Measurements from ENCODE around the gene RPS6KA2. TPM values are rescaled to one million over a fixed set of nuclear protein-coding genes. Genes with fewer than 3 reads are reported as not detected.
"Not testable (repeated sequence)": the region's sequence is repeated elsewhere in the genome, so short reads cannot be mapped to it uniquely, and the experiment has no call there.

Gene RPS6KA2
- total RNA-seq, 2 experiments from 2014 or later: 9.3 to 10.9 TPM

- no peak overlapping the region for H3K27ac Mint-ChIP-seq
- CTCF ChIA-PET: interaction anchor here (1.0 to 4.0 kb wide), 9 partner anchors 8 to 69 kb away, joined by 3 to 27 read pairs (median 8); no protein-coding TSS in a partner anchor
- no peak overlapping the region for H3K4me3 Mint-ChIP-seq
- H3K9me3 Mint-ChIP-seq (ENCODE audit: low read depth): no peaks in the 10 kb centered on the region
- POLR2A ChIA-PET: no interaction called here
- ATAC-seq (no peak), DNase-seq (no peak)
- no peaks in the 10 kb centered on the region for H3K36me3 Mint-ChIP-seq (ENCODE audit: low read depth)
- H3K4me1 Mint-ChIP-seq: peaks cover 8% of the 10 kb centered on the region
- intact Hi-C loops (cut with DNase I, micrococcal nuclease): loop anchor here (5.0 to 10.0 kb wide), 2 partner anchors 102 to 1445 kb away; partner anchors contain the start of gene AFDN (in 1 of the 2)
- H3K27me3 Mint-ChIP-seq: no peaks in the 10 kb centered on the region
Measured at GRCh38 chr6:166379800-166380199, 247.3 kb downstream of the RPS6KA2 start.

GRCh38 chr6:166379103-166379586, 247.9 kb downstream of the RPS6KA2 start:
- no peak overlapping the region for H3K27ac Mint-ChIP-seq
- CTCF ChIA-PET: interaction anchor here (0.6 to 4.0 kb wide), 9 partner anchors 10 to 810 kb away, joined by 3 to 27 read pairs (median 3); no protein-coding TSS in a partner anchor
- intact Hi-C loops (cut with DNase I, micrococcal nuclease): no loop called here
- no peaks in the 10 kb centered on the region for H3K9me3 Mint-ChIP-seq (ENCODE audit: low read depth)
- POLR2A ChIA-PET: no interaction called here
- H3K27me3 Mint-ChIP-seq: no peaks in the 10 kb centered on the region
- DNase-seq (no peak), ATAC-seq (no peak)
- peaks cover 6% of the 10 kb centered on the region for H3K4me1 Mint-ChIP-seq
- H3K36me3 Mint-ChIP-seq (ENCODE audit: low read depth): no peaks in the 10 kb centered on the region
- no peak overlapping the region for H3K4me3 Mint-ChIP-seq

DNA sequence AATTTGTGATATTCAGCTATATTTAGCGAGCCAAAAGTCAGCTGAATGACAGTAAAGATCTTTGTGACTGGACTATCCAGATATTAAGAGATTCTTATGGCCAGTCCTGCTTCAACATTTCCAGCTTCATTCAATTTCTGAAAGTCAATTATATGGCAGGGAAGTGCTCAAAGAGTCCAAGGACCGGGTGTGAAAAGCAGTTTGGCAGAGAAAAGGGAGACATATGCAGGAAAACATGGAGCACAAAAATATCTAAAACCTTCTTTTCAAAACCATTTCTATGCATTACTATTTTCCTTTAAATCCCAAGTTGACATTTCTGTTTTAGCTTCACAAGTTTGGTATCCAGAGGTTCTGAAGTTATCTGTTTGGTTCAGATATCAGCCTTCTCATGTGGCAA, 249.3 kb downstream of the RPS6KA2 start:
- ATAC-seq: no peak
- no peak for DNase-seq
- Mint-ChIP-seq H3K9me3 (ENCODE audit: low read depth) (no peaks in the 10 kb centered on the region), H3K4me3 (no peak overlapping the region), H3K27ac (no peak overlapping the region), H3K4me1 (peaks cover 6% of the 10 kb centered on the region), H3K36me3 (ENCODE audit: low read depth) (no peaks in the 10 kb centered on the region), H3K27me3 (no peaks in the 10 kb centered on the region)
- intact Hi-C loops (cut with DNase I, micrococcal nuclease): no loop called here
- ChIA-PET POLR2A (no interaction called here), CTCF (interaction anchor here (1.0 to 2.4 kb wide), 4 partner anchors 10 to 102 kb away, joined by 3 to 7 read pairs (median 5); no protein-coding TSS in a partner anchor)

DNA sequence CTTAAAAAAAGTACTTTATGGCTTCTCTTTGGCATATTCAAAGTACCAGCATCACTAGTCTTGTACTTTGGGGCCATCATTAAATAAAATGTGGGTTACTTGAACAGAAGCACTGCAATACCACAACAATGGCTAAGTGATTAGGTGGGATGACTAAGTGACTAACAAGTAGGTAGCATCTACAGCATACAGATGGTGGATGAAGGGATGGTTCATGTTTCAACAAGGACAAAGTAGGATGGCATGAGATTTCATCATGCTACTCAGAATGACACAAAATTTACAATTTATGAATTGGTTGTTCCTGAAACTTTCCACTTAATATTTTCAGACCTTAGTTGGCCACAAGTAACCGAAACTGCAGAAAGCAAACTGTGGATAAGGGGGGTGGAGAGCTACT, 252.0 kb downstream of the RPS6KA2 start:
- POLR2A ChIA-PET: no interaction called here
- ATAC-seq (peak; percentile 44), DNase-seq (no peak)
- CTCF ChIA-PET: interaction anchor here (1.5 kb wide), 1 partner anchor 26 kb away, joined by 4 read pairs; no protein-coding TSS in a partner anchor
- H3K27ac Mint-ChIP-seq: no peak overlapping the region
- no peak overlapping the region for H3K4me3 Mint-ChIP-seq
- H3K9me3 Mint-ChIP-seq (ENCODE audit: low read depth): no peaks in the 10 kb centered on the region
- H3K27me3 Mint-ChIP-seq: no peaks in the 10 kb centered on the region
- no peaks in the 10 kb centered on the region for H3K36me3 Mint-ChIP-seq (ENCODE audit: low read depth)
- H3K4me1 Mint-ChIP-seq: peaks cover 4% of the 10 kb centered on the region
- intact Hi-C loops (cut with DNase I, micrococcal nuclease): no loop called here

- Mint-ChIP-seq H3K4me3 (no peak overlapping the region), H3K36me3 (ENCODE audit: low read depth) (peaks cover 7% of the 10 kb centered on the region), H3K27ac (no peak overlapping the region), H3K4me1 (peaks cover 4% of the 10 kb centered on the region), H3K27me3 (no peaks in the 10 kb centered on the region), H3K9me3 (ENCODE audit: low read depth) (no peaks in the 10 kb centered on the region)
- ChIA-PET CTCF (interaction anchor here (0.9 to 3.7 kb wide), 2 partner anchors 10 to 57 kb away, joined by 4 to 13 read pairs; no protein-coding TSS in a partner anchor), POLR2A (no interaction called here)
- DNase-seq (no peak), ATAC-seq (no peak)
- intact Hi-C loops (cut with DNase I, micrococcal nuclease): no loop called here
Measured at GRCh38 chr6:166370489-166370888, 256.6 kb downstream of the RPS6KA2 start.

GRCh38 chr6:166369782-166370181, 257.3 kb downstream of the RPS6KA2 start:
- H3K4me1 Mint-ChIP-seq: no peaks in the 10 kb centered on the region
- POLR2A ChIA-PET: no interaction called here
- H3K4me3 Mint-ChIP-seq: no peak overlapping the region
- ATAC-seq: no peak
- no peak overlapping the region for H3K27ac Mint-ChIP-seq
- H3K27me3 Mint-ChIP-seq: no peaks in the 10 kb centered on the region
- H3K36me3 Mint-ChIP-seq (ENCODE audit: low read depth): peaks cover 7% of the 10 kb centered on the region
- H3K9me3 Mint-ChIP-seq (ENCODE audit: low read depth): no peaks in the 10 kb centered on the region
- no peak for DNase-seq
- CTCF ChIA-PET: interaction anchor here (1.0 kb wide), 2 partner anchors 10 to 20 kb away, joined by 3 to 4 read pairs; no protein-coding TSS in a partner anchor
- intact Hi-C loops (cut with DNase I, micrococcal nuclease): no loop called here

- CTCF ChIA-PET: interaction anchor here (0.6 to 1.1 kb wide), 4 partner anchors 9 to 90 kb away, joined by 3 to 6 read pairs (median 4); no protein-coding TSS in a partner anchor
- POLR2A ChIA-PET: no interaction called here
- DNase-seq (no peak), ATAC-seq (no peak)
- no peaks in the 10 kb centered on the region for H3K27me3 Mint-ChIP-seq
- H3K4me3 Mint-ChIP-seq: no peak overlapping the region
- no peaks in the 10 kb centered on the region for H3K4me1 Mint-ChIP-seq
- no peaks in the 10 kb centered on the region for H3K9me3 Mint-ChIP-seq (ENCODE audit: low read depth)
- H3K36me3 Mint-ChIP-seq (ENCODE audit: low read depth): peaks cover 11% of the 10 kb centered on the region
- intact Hi-C loops (cut with DNase I, micrococcal nuclease): no loop called here
- H3K27ac Mint-ChIP-seq: no peak overlapping the region
Measured at GRCh38 chr6:166366921-166367320, 260.1 kb downstream of the RPS6KA2 start.

DNA sequence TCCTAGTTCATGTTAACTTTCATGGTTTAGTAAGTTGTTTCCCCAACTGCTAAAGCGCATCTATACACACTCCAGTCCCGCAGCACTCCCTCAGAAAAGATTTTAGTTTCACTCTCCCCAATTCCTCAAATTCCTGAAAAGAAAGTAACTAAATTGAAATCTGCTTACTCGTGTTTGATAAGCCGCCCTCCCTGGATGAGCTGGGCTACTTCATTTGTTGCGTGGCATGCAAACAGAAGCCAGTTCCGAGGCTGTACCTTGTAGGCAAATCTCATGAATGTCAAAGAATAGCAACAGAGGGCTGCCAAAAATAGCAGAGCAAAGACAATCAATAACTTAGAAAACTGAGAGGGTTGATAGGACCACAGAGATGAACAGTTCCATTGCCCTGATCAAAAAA, 261.2 kb downstream of the RPS6KA2 start:
- ATAC-seq (no peak), DNase-seq (no peak)
- CTCF ChIA-PET: interaction anchor here (1.1 kb wide), 1 partner anchor 89 kb away, joined by 3 read pairs; no protein-coding TSS in a partner anchor
- H3K9me3 Mint-ChIP-seq (ENCODE audit: low read depth): no peaks in the 10 kb centered on the region
- POLR2A ChIA-PET: no interaction called here
- intact Hi-C loops (cut with DNase I, micrococcal nuclease): no loop called here
- H3K36me3 Mint-ChIP-seq (ENCODE audit: low read depth): peaks cover 11% of the 10 kb centered on the region
- no peak overlapping the region for H3K27ac Mint-ChIP-seq
- H3K4me1 Mint-ChIP-seq: no peaks in the 10 kb centered on the region
- H3K27me3 Mint-ChIP-seq: no peaks in the 10 kb centered on the region
- H3K4me3 Mint-ChIP-seq: no peak overlapping the region

DNA sequence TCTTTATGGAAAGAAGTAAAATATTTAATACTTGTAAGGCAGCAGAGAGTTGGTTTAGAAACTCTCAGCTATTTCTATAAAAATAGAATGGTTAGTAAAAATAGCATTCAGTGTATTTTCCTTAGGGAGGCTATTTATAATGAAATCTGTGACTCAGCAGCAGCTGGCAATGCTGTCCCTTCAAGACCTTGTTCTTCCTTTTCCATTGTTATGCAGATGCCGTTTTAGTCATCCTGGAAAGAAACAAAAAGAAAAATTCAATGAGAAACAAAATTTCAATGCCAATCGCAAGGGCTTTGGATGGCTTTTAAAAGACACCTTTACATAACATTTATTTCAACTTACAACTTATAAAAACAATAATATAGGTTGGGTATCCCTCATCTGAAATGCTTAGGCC, 261.8 kb downstream of the RPS6KA2 start:
- no peaks in the 10 kb centered on the region for H3K27me3 Mint-ChIP-seq
- H3K27ac Mint-ChIP-seq: no peak overlapping the region
- ChIA-PET CTCF (interaction anchor here (0.8 to 1.5 kb wide), 2 partner anchors 8 to 35 kb away, joined by 3 read pairs; no protein-coding TSS in a partner anchor), POLR2A (no interaction called here)
- intact Hi-C loops (cut with DNase I, micrococcal nuclease): no loop called here
- H3K4me1 Mint-ChIP-seq: no peaks in the 10 kb centered on the region
- no peak overlapping the region for H3K4me3 Mint-ChIP-seq
- ATAC-seq: no peak
- no peak for DNase-seq
- H3K9me3 Mint-ChIP-seq (ENCODE audit: low read depth): no peaks in the 10 kb centered on the region
- H3K36me3 Mint-ChIP-seq (ENCODE audit: low read depth): peaks cover 11% of the 10 kb centered on the region

GRCh38 chr6:166364456-166364855, 262.6 kb downstream of the RPS6KA2 start:
- H3K4me1 Mint-ChIP-seq: no peaks in the 10 kb centered on the region
- intact Hi-C loops (cut with DNase I, micrococcal nuclease): loop anchor here in 1 of 2 experiments (5.0 kb wide), 1 partner anchor 332 kb away; no protein-coding TSS in a partner anchor
- no peak overlapping the region for H3K4me3 Mint-ChIP-seq
- H3K36me3 Mint-ChIP-seq (ENCODE audit: low read depth): peaks cover 9% of the 10 kb centered on the region
- no peak for DNase-seq
- H3K27me3 Mint-ChIP-seq: no peaks in the 10 kb centered on the region
- ChIA-PET CTCF (interaction anchor here (1.5 kb wide), 1 partner anchor 36 kb away, joined by 3 read pairs; no protein-coding TSS in a partner anchor), POLR2A (interaction anchor here (0.7 kb wide), 1 partner anchor 56 kb away, joined by 4 read pairs; no protein-coding TSS in a partner anchor)
- H3K27ac Mint-ChIP-seq: no peak overlapping the region
- no peak for ATAC-seq
- no peaks in the 10 kb centered on the region for H3K9me3 Mint-ChIP-seq (ENCODE audit: low read depth)

- CTCF ChIA-PET; H3K27ac Mint-ChIP-seq; POLR2A ChIA-PET; DNase-seq; H3K36me3 Mint-ChIP-seq (ENCODE audit: low read depth); H3K27me3 Mint-ChIP-seq; H3K4me1 Mint-ChIP-seq; ATAC-seq; H3K9me3 Mint-ChIP-seq (ENCODE audit: low read depth); H3K4me3 Mint-ChIP-seq: not testable (repeated sequence)
- intact Hi-C loops (cut with DNase I, micrococcal nuclease): loop anchor here in 1 of 2 experiments (5.0 kb wide), 1 partner anchor 330 kb away; no protein-coding TSS in a partner anchor
Measured at GRCh38 chr6:166362427-166362826, 264.6 kb downstream of the RPS6KA2 start.

GRCh38 chr6:166361077-166361429, 266.0 kb downstream of the RPS6KA2 start:
- intact Hi-C loops (cut with DNase I, micrococcal nuclease): loop anchor here in 1 of 2 experiments (5.0 kb wide), 1 partner anchor 329 kb away; no protein-coding TSS in a partner anchor
- CTCF ChIA-PET: no interaction called here
- POLR2A ChIA-PET: no interaction called here
- no peak overlapping the region for H3K4me3 Mint-ChIP-seq
- H3K4me1 Mint-ChIP-seq: no peaks in the 10 kb centered on the region
- H3K27ac Mint-ChIP-seq: no peak overlapping the region
- peaks cover 7% of the 10 kb centered on the region for H3K27me3 Mint-ChIP-seq
- no peaks in the 10 kb centered on the region for H3K9me3 Mint-ChIP-seq (ENCODE audit: low read depth)
- DNase-seq (no peak), ATAC-seq (no peak)
- H3K36me3 Mint-ChIP-seq (ENCODE audit: low read depth): peaks cover 9% of the 10 kb centered on the region

Measured in activated CD4-positive, alpha-beta T cell treated with anti-CD3 and anti-CD28 coated beads for 36 hours (primary cell).